ENCODE measurements around the gene CD81. TPM values are rescaled to one million over a fixed set of nuclear protein-coding genes. Genes with fewer than 3 reads are reported as not detected.

CD81 gene
- total and polyA plus RNA-seq, 4 donors: 412 to 708 (median 642) TPM

- H3K36me3 ChIP-seq (ENCODE audit: control insufficient read depth in 4 of 4, insufficient read depth in 4 of 4, low read length in 4 of 4): peaks cover 0 to 67% (median 16%) of the 10 kb centered on the region in 4 donors
These were observed 13.6 kb downstream of the CD81 start for GRCh38 chr11:2390725-2391151.

GRCh38 chr11:2391181-2391975, 14.3 kb downstream of the CD81 start:
- no peaks in the 10 kb centered on the region for H3K9me3 ChIP-seq (ENCODE audit: control insufficient read depth in 4 of 4, insufficient read depth in 3 of 4, low read length in 3 of 4)
- no peak for DNase-seq
- no peak overlapping the region for H3K9ac ChIP-seq (ENCODE audit: insufficient read depth in 1 of 2, low read length in 2 of 2)
- peaks cover 0 to 34% (median 15%) of the 10 kb centered on the region in 5 donors for H3K4me1 ChIP-seq (ENCODE audit: control insufficient read depth in 5 of 5, insufficient read depth in 5 of 5, low read length in 5 of 5)
- H3K36me3 ChIP-seq (ENCODE audit: control insufficient read depth in 4 of 4, insufficient read depth in 4 of 4, low read length in 4 of 4): peaks cover 5 to 69% (median 15%) of the 10 kb centered on the region in 4 donors
- TF ChIP-seq CTCF (IDR thresholded peaks at IDR 0.05; ENCODE audit: control extremely low read depth, extremely low read depth): no peak
- H3K27ac ChIP-seq (ENCODE audit: low read depth in 1 of 2, low read length in 1 of 2): peak overlapping the region in 1 of 2 donors; percentile 80
- no peaks in the 10 kb centered on the region for H3K27me3 ChIP-seq (ENCODE audit: control insufficient read depth in 3 of 3, insufficient read depth in 3 of 3, low read length in 2 of 3)
- no peak overlapping the region for H3K4me3 ChIP-seq
- WGBS, 2 donors: 89 to 93% methylated on average over 20 of the region's 20 CpGs
- ATAC-seq (ENCODE audit: insufficient read depth, low FRiP score): no peak

More at GRCh38 chr11:2390725-2391151, 13.6 kb downstream of the CD81 start:
- H3K27me3 ChIP-seq (ENCODE audit: control insufficient read depth in 3 of 3, insufficient read depth in 3 of 3, low read length in 2 of 3): no peaks in the 10 kb centered on the region
- DNase-seq (no peak), ATAC-seq (ENCODE audit: insufficient read depth, low FRiP score) (peak; percentile 24)
- peaks cover 0 to 34% (median 22%) of the 10 kb centered on the region in 5 donors for H3K4me1 ChIP-seq (ENCODE audit: control insufficient read depth in 5 of 5, insufficient read depth in 5 of 5, low read length in 5 of 5)
- no peak overlapping the region for H3K9ac ChIP-seq (ENCODE audit: insufficient read depth in 1 of 2, low read length in 2 of 2)
- H3K4me3 ChIP-seq: no peak overlapping the region
- 67 to 84% methylated on average over 8 of the region's 8 CpGs for WGBS, 2 donors
- TF ChIP-seq CTCF (IDR thresholded peaks at IDR 0.05; ENCODE audit: control extremely low read depth, extremely low read depth): no peak
- H3K27ac ChIP-seq (ENCODE audit: low read depth in 1 of 2, low read length in 1 of 2): peak overlapping the region; percentile 43 to 80
- H3K9me3 ChIP-seq (ENCODE audit: control insufficient read depth in 4 of 4, insufficient read depth in 3 of 4, low read length in 3 of 4): no peaks in the 10 kb centered on the region

GRCh38 chr11:2392241-2392959, 15.3 kb downstream of the CD81 start:
- no peaks in the 10 kb centered on the region for H3K9me3 ChIP-seq (ENCODE audit: control insufficient read depth in 4 of 4, insufficient read depth in 3 of 4, low read length in 3 of 4)
- H3K27me3 ChIP-seq (ENCODE audit: control insufficient read depth in 3 of 3, insufficient read depth in 3 of 3, low read length in 2 of 3): no peaks in the 10 kb centered on the region
- WGBS, 2 donors: 89 to 91% methylated on average over 26 of the region's 26 CpGs
- no peak overlapping the region for H3K9ac ChIP-seq (ENCODE audit: insufficient read depth in 1 of 2, low read length in 2 of 2)
- no peak for TF ChIP-seq CTCF (IDR thresholded peaks at IDR 0.05; ENCODE audit: control extremely low read depth, extremely low read depth)
- H3K4me3 ChIP-seq: no peak overlapping the region
- peaks cover 0 to 26% (median 7%) of the 10 kb centered on the region in 5 donors for H3K4me1 ChIP-seq (ENCODE audit: control insufficient read depth in 5 of 5, insufficient read depth in 5 of 5, low read length in 5 of 5)
- H3K36me3 ChIP-seq (ENCODE audit: control insufficient read depth in 4 of 4, insufficient read depth in 4 of 4, low read length in 4 of 4): peaks cover 5 to 78% (median 21%) of the 10 kb centered on the region in 4 donors
- DNase-seq: no peak
- ATAC-seq (ENCODE audit: insufficient read depth, low FRiP score): no peak
- H3K27ac ChIP-seq (ENCODE audit: low read depth in 1 of 2, low read length in 1 of 2): no peak overlapping the region

Measured in lung (tissue), 12 donors.